Gastrocnemius medialis (tissue), 4 donors: ENCODE data around the gene MYO9A.

Experiments
- POLR2A ChIP-seq, 2 donors: fragments of 450-650 bp; IDR thresholded peaks; one replicate each; pipeline ENCODE4 v1.6.1; 2017; ENCODE audit warnings: antibody characterized with exemption in 2 of 2, mild to moderate bottlenecking in 2 of 2, moderate library complexity in 2 of 2
- TF ChIP-seq, protein P1 (sequence below), 5 experiments: fragments of 450-650 bp in 3 of 5; fragments of 200-600 bp in 2 of 5; sonication (generic) in 2 of 5; IDR thresholded peaks in 4 of 5; conservative IDR thresholded peaks in 1 of 5; 1 replicate in 4 of 5; 2 replicates in 1 of 5; pipeline ENCODE4 v1.5.1; 2016 to 2019; ENCODE audit warnings: antibody characterized with exemption in 5 of 5, mild to moderate bottlenecking in 3 of 5, moderate library complexity in 3 of 5

DNA sequence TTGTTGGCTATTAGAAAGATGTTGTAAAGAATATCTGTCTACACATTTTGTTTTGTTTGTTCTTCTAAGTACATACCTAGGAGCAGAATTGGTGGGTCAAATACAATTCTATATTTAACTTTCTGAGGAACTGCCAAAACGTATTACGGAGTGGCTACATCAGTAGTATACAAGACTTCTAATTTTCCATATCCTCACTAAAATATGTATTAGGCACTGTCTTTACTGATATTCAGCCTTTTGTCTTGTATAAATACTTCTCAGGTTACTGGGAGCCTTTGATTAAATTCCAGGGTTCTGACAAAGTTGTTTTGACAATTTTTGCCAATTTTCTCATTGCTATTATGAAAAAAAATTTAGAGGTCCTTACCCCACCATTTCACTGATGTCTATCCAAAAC lies 160.9 kb downstream of the MYO9A start:
- TF ChIP-seq, protein P1, sequence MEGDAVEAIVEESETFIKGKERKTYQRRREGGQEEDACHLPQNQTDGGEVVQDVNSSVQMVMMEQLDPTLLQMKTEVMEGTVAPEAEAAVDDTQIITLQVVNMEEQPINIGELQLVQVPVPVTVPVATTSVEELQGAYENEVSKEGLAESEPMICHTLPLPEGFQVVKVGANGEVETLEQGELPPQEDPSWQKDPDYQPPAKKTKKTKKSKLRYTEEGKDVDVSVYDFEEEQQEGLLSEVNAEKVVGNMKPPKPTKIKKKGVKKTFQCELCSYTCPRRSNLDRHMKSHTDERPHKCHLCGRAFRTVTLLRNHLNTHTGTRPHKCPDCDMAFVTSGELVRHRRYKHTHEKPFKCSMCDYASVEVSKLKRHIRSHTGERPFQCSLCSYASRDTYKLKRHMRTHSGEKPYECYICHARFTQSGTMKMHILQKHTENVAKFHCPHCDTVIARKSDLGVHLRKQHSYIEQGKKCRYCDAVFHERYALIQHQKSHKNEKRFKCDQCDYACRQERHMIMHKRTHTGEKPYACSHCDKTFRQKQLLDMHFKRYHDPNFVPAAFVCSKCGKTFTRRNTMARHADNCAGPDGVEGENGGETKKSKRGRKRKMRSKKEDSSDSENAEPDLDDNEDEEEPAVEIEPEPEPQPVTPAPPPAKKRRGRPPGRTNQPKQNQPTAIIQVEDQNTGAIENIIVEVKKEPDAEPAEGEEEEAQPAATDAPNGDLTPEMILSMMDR (IDR thresholded peaks at IDR 0.05 in 4 of 5, conservative IDR thresholded peaks at IDR 0.05 in 1 of 5), result no peak
- no peak for TF ChIP-seq POLR2A (IDR thresholded peaks at IDR 0.05)
